ENCODE results near the gene ULBP1. TPM values are rescaled to one million over a fixed set of nuclear protein-coding genes. Genes with fewer than 3 reads are reported as not detected.

ULBP1 gene
- total and polyA plus RNA-seq, 8 donors = 1.1 to 6.0 (median 3.8) TPM

DNA sequence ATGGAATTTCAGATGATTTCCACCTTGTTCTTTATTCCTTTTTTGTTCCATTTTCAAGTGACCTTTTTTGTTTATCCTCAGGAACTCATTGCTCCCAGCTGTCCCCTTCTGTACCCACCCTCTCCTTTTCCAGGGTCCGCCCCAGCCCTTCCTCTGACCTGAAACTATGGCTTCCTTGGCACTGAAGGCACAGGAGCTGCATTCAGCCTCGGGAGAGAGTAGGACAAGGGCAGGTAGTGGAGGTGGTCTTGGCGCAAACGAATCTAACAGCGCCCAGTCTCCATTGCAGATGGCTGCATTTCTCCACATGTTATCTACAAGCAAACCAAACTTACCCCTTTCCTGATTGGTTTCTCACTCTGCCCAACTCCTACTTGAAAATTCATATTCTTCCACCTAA lies 30.7 kb upstream of the ULBP1 start:
- intact Hi-C loops (cut with DNase I) = loop anchor here in 1 of 2 donors (5.0 kb wide), 1 partner anchor 84 kb away; no protein-coding TSS in a partner anchor
- Histone ChIP-seq H3K4me3 (no peak overlapping the region), H3K4me1 (peaks cover 0 to under 1% of the 10 kb centered on the region in 2 donors), H3K9me3 (no peaks in the 10 kb centered on the region), H3K36me3 (no peaks in the 10 kb centered on the region), H3K27me3 (peaks cover 47 to 93% of the 10 kb centered on the region in 2 donors), H3K27ac (no peak overlapping the region)
- DNase-seq (no peak), ATAC-seq (no peak)
- TF ChIP-seq, protein P1, sequence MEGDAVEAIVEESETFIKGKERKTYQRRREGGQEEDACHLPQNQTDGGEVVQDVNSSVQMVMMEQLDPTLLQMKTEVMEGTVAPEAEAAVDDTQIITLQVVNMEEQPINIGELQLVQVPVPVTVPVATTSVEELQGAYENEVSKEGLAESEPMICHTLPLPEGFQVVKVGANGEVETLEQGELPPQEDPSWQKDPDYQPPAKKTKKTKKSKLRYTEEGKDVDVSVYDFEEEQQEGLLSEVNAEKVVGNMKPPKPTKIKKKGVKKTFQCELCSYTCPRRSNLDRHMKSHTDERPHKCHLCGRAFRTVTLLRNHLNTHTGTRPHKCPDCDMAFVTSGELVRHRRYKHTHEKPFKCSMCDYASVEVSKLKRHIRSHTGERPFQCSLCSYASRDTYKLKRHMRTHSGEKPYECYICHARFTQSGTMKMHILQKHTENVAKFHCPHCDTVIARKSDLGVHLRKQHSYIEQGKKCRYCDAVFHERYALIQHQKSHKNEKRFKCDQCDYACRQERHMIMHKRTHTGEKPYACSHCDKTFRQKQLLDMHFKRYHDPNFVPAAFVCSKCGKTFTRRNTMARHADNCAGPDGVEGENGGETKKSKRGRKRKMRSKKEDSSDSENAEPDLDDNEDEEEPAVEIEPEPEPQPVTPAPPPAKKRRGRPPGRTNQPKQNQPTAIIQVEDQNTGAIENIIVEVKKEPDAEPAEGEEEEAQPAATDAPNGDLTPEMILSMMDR (IDR thresholded peaks at IDR 0.05) = no peak

DNA sequence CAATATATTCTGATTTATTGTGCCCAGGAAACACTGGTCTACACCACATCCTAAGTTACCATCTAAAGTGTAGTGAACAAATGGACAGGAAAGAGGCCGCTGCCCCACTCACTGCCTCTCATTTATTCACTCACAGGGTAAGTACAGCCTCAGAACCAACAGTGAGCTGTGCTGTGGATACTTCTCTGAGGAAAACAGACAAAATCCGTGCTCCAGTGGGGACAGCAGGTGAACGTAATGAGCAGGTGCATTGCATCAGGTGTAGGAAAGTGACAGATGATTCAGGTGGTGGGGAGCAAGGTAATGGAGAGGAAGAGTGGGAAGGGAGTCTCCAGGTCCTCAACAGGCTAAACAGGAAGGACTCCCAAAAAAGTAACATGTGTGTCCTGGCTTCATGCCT lies 30.3 kb upstream of the ULBP1 start:
- no peak overlapping the region for H3K27ac ChIP-seq
- no peak for ATAC-seq
- no peaks in the 10 kb centered on the region for H3K9me3 ChIP-seq
- H3K4me1 ChIP-seq = peaks cover 3 to 5% of the 10 kb centered on the region in 2 donors
- peaks cover 50 to 97% of the 10 kb centered on the region in 2 donors for H3K27me3 ChIP-seq
- DNase-seq = no peak
- TF ChIP-seq, protein P1 (IDR thresholded peaks at IDR 0.05) = no peak
- no peak overlapping the region for H3K4me3 ChIP-seq
- no peaks in the 10 kb centered on the region for H3K36me3 ChIP-seq
- intact Hi-C loops (cut with DNase I) = loop anchor here in 1 of 2 donors (5.0 kb wide), 1 partner anchor 84 kb away; no protein-coding TSS in a partner anchor

DNA sequence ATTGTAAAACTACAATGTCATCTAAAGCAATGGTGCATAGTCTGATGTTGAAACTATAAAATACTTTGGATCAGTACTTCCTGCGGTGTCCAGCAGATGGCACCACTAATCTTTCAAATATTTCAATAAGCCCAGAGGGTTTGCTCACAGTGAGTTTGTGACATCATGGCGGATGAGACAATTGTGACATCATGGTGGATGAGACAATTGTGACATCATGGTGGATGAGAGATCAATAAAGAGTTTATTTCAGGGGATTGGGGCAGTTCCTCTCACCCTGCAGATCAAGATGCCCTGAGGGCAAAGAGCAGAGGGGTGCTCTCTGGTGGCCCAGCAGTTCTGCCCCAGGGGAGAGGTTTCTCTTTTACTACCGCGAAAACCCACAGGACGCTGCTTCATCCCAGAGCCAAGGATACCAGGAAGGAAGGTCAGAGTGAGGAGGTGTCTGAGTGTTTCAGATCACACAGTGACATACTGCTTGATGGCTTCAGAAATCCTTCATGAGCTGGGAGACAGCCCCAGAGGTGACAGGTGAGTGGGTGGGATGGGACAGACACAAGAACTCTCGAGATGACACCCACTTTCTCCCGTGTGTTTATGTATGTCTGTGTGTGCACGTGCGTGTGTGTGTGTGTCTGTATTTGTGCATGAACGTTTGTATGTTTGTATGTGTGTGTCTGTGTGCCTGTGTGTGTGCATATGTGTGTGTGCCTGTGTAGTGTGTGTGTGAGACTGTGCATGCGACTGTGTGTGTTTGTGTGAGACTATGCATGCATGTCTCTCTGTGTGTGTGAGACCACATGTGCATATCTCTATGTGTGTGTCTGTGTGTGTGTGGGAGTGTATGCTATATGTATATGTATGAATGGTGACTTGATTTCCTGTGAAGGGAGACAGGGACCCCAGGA lies 29.2 kb upstream of the ULBP1 start:
- intact Hi-C loops (cut with DNase I) = loop anchor here in 1 of 2 donors (5.0 kb wide), 2 partner anchors 73 to 83 kb away; no protein-coding TSS in a partner anchor
- TF ChIP-seq, protein P1 (IDR thresholded peaks at IDR 0.05) = peak; percentile 69 to 71

DNA sequence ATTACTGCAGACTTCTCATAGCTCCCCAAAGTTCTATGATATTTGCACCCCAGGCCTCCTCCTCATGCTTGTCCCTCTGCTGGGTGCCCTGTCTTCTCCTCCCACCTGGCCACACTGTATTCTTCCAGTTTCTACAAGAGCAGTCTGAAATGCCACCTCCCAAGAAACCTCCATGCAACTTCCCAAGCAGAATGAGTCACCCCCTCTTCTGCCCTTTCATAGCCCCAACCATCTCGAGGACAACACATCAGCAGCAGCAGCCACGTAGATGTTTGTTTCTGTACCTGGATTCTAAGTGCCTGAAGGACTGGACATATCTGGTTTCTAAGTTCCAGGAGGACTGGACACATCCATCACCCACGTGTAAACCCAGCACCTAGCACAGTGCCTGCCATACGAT lies 28.5 kb upstream of the ULBP1 start:
- TF ChIP-seq, protein P1 (IDR thresholded peaks at IDR 0.05) = no peak
- Histone ChIP-seq H3K4me3 (no peak overlapping the region), H3K27me3 (peaks cover 58 to 97% of the 10 kb centered on the region in 2 donors), H3K4me1 (peaks cover 9 to 14% of the 10 kb centered on the region in 2 donors), H3K27ac (no peak overlapping the region), H3K9me3 (no peaks in the 10 kb centered on the region), H3K36me3 (no peaks in the 10 kb centered on the region)
- intact Hi-C loops (cut with DNase I) = loop anchor here in 1 of 2 donors (5.0 kb wide), 1 partner anchor 72 kb away; no protein-coding TSS in a partner anchor
- no peak for DNase-seq
- ATAC-seq = no peak

More for the DNA sequence above, 29.2 kb upstream of the ULBP1 start:
- ATAC-seq (peak; percentile 85), DNase-seq (peak in 2 of 4 donors; percentile 58 to 74)
- Histone ChIP-seq H3K36me3 (no peaks in the 10 kb centered on the region), H3K4me3 (no peak overlapping the region), H3K4me1 (peaks cover 9 to 14% of the 10 kb centered on the region in 2 donors), H3K27ac (no peak overlapping the region), H3K9me3 (no peaks in the 10 kb centered on the region), H3K27me3 (peaks cover 55 to 97% of the 10 kb centered on the region in 2 donors)

DNA sequence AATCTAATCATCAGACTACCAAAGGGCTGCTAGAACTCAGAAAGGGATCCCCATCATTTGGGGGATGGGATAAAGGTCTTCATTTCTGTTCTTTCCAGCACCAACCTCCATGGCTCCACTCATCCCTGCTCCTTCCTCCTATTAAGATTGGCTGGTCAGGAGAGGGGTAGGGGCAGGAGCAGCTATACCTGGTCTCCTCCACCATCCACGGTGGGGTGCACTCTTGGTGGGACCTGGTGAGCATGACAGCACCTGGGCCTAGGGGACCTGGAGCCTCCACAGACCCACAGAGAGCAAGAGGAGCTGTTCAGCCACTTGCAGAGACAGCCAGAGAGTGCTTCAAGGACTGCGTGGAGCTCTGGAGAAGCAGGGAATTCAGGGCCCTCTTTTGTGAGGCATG lies 28.1 kb upstream of the ULBP1 start:
- Histone ChIP-seq H3K36me3 (no peaks in the 10 kb centered on the region), H3K4me3 (no peak overlapping the region), H3K9me3 (no peaks in the 10 kb centered on the region), H3K27me3 (peaks cover 59 to 97% of the 10 kb centered on the region in 2 donors), H3K27ac (no peak overlapping the region), H3K4me1 (peaks cover 9 to 14% of the 10 kb centered on the region in 2 donors)
- TF ChIP-seq, protein P1 (IDR thresholded peaks at IDR 0.05) = no peak
- intact Hi-C loops (cut with DNase I) = loop anchor here in 1 of 2 donors (5.0 kb wide), 1 partner anchor 72 kb away; no protein-coding TSS in a partner anchor
- DNase-seq (no peak), ATAC-seq (no peak)
